Measurements from ENCODE around the gene MLLT10.
"Not testable (repeated sequence)": the region's sequence is repeated elsewhere in the genome, so short reads cannot be mapped to it uniquely, and the experiment has no call there.

GRCh38 chr10:21581421-21581834 is 47.4 kb downstream of the MLLT10 start:
- TF ChIP-seq PPARA (CRISPR knock-in tag; IDR thresholded peaks at IDR 0.05; ENCODE audit: borderline replicate concordance); SNAI2 (CRISPR knock-in tag; IDR thresholded peaks at IDR 0.05); ARNTL (CRISPR knock-in tag; IDR thresholded peaks at IDR 0.05; ENCODE audit: borderline replicate concordance, low read depth); ZFP3 (CRISPR knock-in tag; IDR thresholded peaks at IDR 0.05); ZNF565 (CRISPR knock-in tag; conservative IDR thresholded peaks at IDR 0.05; ENCODE audit: low read depth); ZFP30 (CRISPR knock-in tag; IDR thresholded peaks at IDR 0.05); ZC3H10 (CRISPR knock-in tag; IDR thresholded peaks at IDR 0.05); TCF4 (CRISPR knock-in tag; IDR thresholded peaks at IDR 0.05; ENCODE audit: borderline replicate concordance); POU6F1 (CRISPR knock-in tag; IDR thresholded peaks at IDR 0.05; ENCODE audit: borderline replicate concordance, low read depth); OSR1 (CRISPR knock-in tag; IDR thresholded peaks at IDR 0.05): not testable (repeated sequence)
- TF ChIP-seq, protein P1, sequence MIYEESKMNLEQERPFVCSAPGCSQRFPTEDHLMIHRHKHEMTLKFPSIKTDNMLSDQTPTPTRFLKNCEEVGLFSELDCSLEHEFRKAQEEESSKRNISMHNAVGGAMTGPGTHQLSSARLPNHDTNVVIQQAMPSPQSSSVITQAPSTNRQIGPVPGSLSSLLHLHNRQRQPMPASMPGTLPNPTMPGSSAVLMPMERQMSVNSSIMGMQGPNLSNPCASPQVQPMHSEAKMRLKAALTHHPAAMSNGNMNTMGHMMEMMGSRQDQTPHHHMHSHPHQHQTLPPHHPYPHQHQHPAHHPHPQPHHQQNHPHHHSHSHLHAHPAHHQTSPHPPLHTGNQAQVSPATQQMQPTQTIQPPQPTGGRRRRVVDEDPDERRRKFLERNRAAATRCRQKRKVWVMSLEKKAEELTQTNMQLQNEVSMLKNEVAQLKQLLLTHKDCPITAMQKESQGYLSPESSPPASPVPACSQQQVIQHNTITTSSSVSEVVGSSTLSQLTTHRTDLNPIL (CRISPR knock-in tag; IDR thresholded peaks at IDR 0.05; ENCODE audit: low read depth): not testable (repeated sequence)
- TF ChIP-seq, protein P2, sequence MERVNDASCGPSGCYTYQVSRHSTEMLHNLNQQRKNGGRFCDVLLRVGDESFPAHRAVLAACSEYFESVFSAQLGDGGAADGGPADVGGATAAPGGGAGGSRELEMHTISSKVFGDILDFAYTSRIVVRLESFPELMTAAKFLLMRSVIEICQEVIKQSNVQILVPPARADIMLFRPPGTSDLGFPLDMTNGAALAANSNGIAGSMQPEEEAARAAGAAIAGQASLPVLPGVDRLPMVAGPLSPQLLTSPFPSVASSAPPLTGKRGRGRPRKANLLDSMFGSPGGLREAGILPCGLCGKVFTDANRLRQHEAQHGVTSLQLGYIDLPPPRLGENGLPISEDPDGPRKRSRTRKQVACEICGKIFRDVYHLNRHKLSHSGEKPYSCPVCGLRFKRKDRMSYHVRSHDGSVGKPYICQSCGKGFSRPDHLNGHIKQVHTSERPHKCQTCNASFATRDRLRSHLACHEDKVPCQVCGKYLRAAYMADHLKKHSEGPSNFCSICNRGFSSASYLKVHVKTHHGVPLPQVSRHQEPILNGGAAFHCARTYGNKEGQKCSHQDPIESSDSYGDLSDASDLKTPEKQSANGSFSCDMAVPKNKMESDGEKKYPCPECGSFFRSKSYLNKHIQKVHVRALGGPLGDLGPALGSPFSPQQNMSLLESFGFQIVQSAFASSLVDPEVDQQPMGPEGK (CRISPR knock-in tag; IDR thresholded peaks at IDR 0.05; ENCODE audit: borderline replicate concordance): not testable (repeated sequence)
